CD8-positive, alpha-beta memory T cell (primary cell): ENCODE data around the gene ECHS1. TPM values are rescaled to one million over a fixed set of nuclear protein-coding genes. Genes with fewer than 3 reads are reported as not detected.

Source experiments
- CTCF ChIA-PET: fragments of 350-600 bp; sonication (Branson Sonifier 250); formaldehyde crosslinking; loops from one replicate; lab custom pipeline; 2021; ENCODE audit warnings: antibody characterized with exemption; lab: Charles Lee
- POLR2A ChIA-PET: fragments of 350-600 bp; sonication (Branson Sonifier 250); formaldehyde crosslinking; loops from one replicate; lab custom pipeline; 2021; ENCODE audit warnings: antibody characterized with exemption; lab: Charles Lee
- DNase-seq, 5 donors: peaks; one replicate each; pipeline versions ENCODE4 v3.0.0 to v3.0.0-alpha.2; 2020 to 2022; ENCODE audit warnings: mixed read lengths in 1 of 5
- H3K27ac ChIP-seq: one replicate; pipeline ENCODE4 v1.7.0; 2013; ENCODE audit warnings: low read depth, mild to moderate bottlenecking, low read length, moderate library complexity
- H3K27me3 ChIP-seq: 2 replicates; pipeline ENCODE4 v1.7.0; 2013; ENCODE audit warnings: low read length, mild to moderate bottlenecking; ENCODE audit not compliant: insufficient read depth, poor library complexity, severe bottlenecking
- H3K36me3 ChIP-seq: 2 replicates; pipeline ENCODE4 v1.7.0; 2013; ENCODE audit warnings: mild to moderate bottlenecking, low read length, moderate library complexity; ENCODE audit not compliant: insufficient read depth
- H3K4me1 ChIP-seq: 2 replicates; pipeline ENCODE4 v1.7.0; 2013; ENCODE audit warnings: mild to moderate bottlenecking, low read length, moderate library complexity; ENCODE audit not compliant: insufficient read depth
- H3K4me3 ChIP-seq: 2 replicates; pipeline ENCODE4 v1.7.0; 2013; ENCODE audit warnings: mild to moderate bottlenecking, low read length
- H3K9me3 ChIP-seq: 2 replicates; pipeline ENCODE4 v1.7.0; 2013; ENCODE audit warnings: mild to moderate bottlenecking, low read length
- H3K27ac Mint-ChIP-seq, 8 donors: one replicate each; pipeline ENCODE4 v1.8.0; 2020 to 2021; ENCODE audit warnings: mixed read lengths in 8 of 8, mild to moderate bottlenecking in 6 of 8, inconsistent platforms in 3 of 8, moderate library complexity in 3 of 8
- H3K27me3 Mint-ChIP-seq, 2 donors: one replicate each; pipeline ENCODE4 v1.8.0; 2020 to 2021; ENCODE audit warnings: mixed read lengths in 2 of 2, mild to moderate bottlenecking in 1 of 2, moderate library complexity in 1 of 2
- H3K36me3 Mint-ChIP-seq, 3 donors: one replicate each; pipeline ENCODE4 v1.8.0; 2020 to 2021; ENCODE audit warnings: mixed read lengths in 3 of 3, inconsistent platforms in 1 of 3, mild to moderate bottlenecking in 1 of 3
- H3K4me1 Mint-ChIP-seq, 3 donors: one replicate each; pipeline ENCODE4 v1.8.0; 2020 to 2021; ENCODE audit warnings: mixed read lengths in 3 of 3, inconsistent platforms in 1 of 3, mild to moderate bottlenecking in 1 of 3
- H3K4me3 Mint-ChIP-seq, 7 donors: one replicate each; pipeline ENCODE4 v1.8.0; 2020 to 2021; ENCODE audit warnings: mixed read lengths in 7 of 7, mild to moderate bottlenecking in 6 of 7, moderate library complexity in 4 of 7, inconsistent platforms in 2 of 7
- H3K9me3 Mint-ChIP-seq, 5 donors: one replicate each; pipeline ENCODE4 v1.8.0; 2020 to 2022; ENCODE audit warnings: mixed read lengths in 5 of 5, mild to moderate bottlenecking in 3 of 5, moderate library complexity in 2 of 5, inconsistent platforms in 1 of 5
- polyA plus RNA-seq: library from polyadenylated mRNA; unstranded; fragments of 300-500 nt; fragmentation: Illumina TruSeq; gene quantifications from one replicate; pipeline ENCODE4 v1.2.3, GENCODE V29; 2021
- total RNA-seq, 2 experiments: library from RNA; stranded (reverse); gene quantifications; one replicate each; pipeline ENCODE4 v1.2.3, GENCODE V29; 2021

Gene ECHS1
- total and polyA plus RNA-seq, 3 experiments from 2014 or later = 74.7 to 103 (median 76.3) TPM

DNA sequence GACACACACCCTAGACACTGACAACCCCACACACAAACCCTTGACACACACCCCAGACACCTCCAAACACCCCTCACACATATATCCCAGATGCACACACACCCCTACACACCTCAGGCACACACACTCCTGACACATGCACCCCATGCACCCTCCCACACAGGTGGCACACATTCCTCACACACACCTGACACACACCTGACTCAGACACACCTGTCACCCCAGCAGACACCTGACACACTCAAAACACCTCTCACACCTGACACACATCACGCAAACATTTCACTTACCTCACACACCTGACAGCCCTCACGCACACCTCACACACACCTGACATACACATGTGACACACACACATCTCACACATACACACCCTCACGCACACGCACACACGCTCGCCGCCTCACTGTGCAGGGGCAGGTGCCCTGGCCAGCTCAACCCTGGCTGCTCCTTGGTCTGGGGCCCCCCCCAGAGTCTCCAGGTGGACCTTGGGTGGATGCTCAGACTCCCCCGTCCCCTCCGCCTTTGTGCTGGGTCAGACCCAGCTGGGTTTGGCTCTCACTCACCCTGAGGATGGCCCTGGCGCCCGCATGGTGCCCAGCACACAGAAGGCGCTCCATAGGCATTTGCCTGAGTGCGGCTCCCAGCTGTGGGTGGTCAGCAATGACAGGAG, 33.3 kb downstream of the ECHS1 start:
- Histone ChIP-seq H3K4me1 (peaks cover 19% of the 10 kb centered on the region), H3K4me3 (no peak overlapping the region), H3K36me3 (no peaks in the 10 kb centered on the region), H3K27ac (no peak overlapping the region), H3K9me3 (no peaks in the 10 kb centered on the region), H3K27me3 (peaks cover 6% of the 10 kb centered on the region)
- Mint-ChIP-seq H3K27me3 (peaks cover 4 to 21% of the 10 kb centered on the region in 2 donors), H3K4me3 (no peak overlapping the region), H3K9me3 (no peaks in the 10 kb centered on the region), H3K4me1 (peaks cover under 1 to 2% (median 2%) of the 10 kb centered on the region in 3 donors), H3K27ac (no peak overlapping the region), H3K36me3 (peaks cover 0 to 1% (median 1%) of the 10 kb centered on the region in 3 donors)
- ChIA-PET CTCF (interaction anchor here (2.2 kb wide), 1 partner anchor 10 kb away, joined by 10 read pairs; no protein-coding TSS in a partner anchor), POLR2A (no interaction called here)
- no peak for DNase-seq

DNA sequence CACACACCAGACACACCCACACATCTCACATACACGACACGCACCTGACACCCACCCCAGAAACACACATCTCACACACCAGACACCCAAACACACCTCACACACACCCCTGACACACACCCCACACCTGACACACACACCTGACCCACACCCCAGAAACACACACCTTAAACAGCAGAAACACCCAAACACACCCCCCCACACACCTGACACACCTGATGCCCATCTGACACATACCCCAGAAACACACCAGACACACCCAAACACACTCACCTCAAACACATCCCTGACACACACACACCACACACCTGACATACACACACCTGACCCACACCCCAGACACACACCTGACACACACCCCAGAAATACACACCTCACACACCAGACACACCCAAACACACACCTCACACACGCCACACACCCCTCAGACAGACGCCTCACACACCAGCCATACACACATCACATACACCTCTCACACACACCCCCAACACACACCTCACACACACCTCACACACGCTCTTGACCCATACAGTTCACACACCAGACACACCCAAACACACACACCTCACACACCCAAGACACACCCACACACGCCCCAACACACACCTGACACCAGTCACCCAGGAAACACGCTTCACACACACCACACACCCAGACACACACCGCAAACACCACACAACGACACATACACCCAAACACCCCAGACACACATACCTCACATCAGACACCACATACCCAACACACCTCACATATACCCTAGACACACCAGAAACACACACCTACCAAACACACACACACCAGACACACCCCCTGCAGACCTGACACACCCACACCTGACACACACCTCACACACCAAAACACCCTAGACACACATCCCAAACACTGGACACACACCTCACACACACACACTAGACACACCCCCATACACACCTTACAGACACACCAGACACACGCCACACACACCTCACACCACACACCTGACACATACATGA, 34.8 kb downstream of the ECHS1 start:
- ChIA-PET CTCF (no interaction called here), POLR2A (no interaction called here)
- H3K4me3 Mint-ChIP-seq = no peak overlapping the region
- no peak overlapping the region for H3K27ac Mint-ChIP-seq
- no peak for DNase-seq
- peaks cover 0 to 1% (median 1%) of the 10 kb centered on the region in 3 donors for H3K36me3 Mint-ChIP-seq
- H3K27me3 Mint-ChIP-seq = peaks cover 4 to 12% of the 10 kb centered on the region in 2 donors
- H3K27me3 ChIP-seq = peaks cover 3% of the 10 kb centered on the region
- no peak overlapping the region for H3K27ac ChIP-seq
- no peaks in the 10 kb centered on the region for H3K36me3 ChIP-seq
- no peak overlapping the region for H3K4me3 ChIP-seq
- H3K9me3 Mint-ChIP-seq = no peaks in the 10 kb centered on the region
- peaks cover 19% of the 10 kb centered on the region for H3K4me1 ChIP-seq
- no peaks in the 10 kb centered on the region for H3K9me3 ChIP-seq
- peaks cover 3 to 4% (median 4%) of the 10 kb centered on the region in 3 donors for H3K4me1 Mint-ChIP-seq

GRCh38 chr10:133337370-133337725, 35.8 kb downstream of the ECHS1 start:
- ChIA-PET POLR2A (interaction anchor here (2.5 to 2.8 kb wide), 2 partner anchors 41 to 53 kb away, joined by 10 to 23 read pairs; partner anchors contain the start of gene PAOX), CTCF (interaction anchor here (1.9 kb wide), 1 partner anchor 13 kb away, joined by 5 read pairs; no protein-coding TSS in a partner anchor)
- peaks cover 0 to 1% (median 1%) of the 10 kb centered on the region in 3 donors for H3K36me3 Mint-ChIP-seq
- Histone ChIP-seq H3K36me3 (no peaks in the 10 kb centered on the region), H3K4me1 (peaks cover 19% of the 10 kb centered on the region), H3K9me3 (no peaks in the 10 kb centered on the region), H3K27me3 (no peaks in the 10 kb centered on the region), H3K4me3 (peak overlapping the region; percentile 61), H3K27ac (no peak overlapping the region)
- no peak overlapping the region for H3K4me3 Mint-ChIP-seq
- peaks cover 3 to 6% of the 10 kb centered on the region in 2 donors for H3K27me3 Mint-ChIP-seq
- H3K4me1 Mint-ChIP-seq = peaks cover 3 to 7% (median 4%) of the 10 kb centered on the region in 3 donors
- no peak overlapping the region for H3K27ac Mint-ChIP-seq
- no peak for DNase-seq
- no peaks in the 10 kb centered on the region for H3K9me3 Mint-ChIP-seq

GRCh38 chr10:133336577-133337369, 36.4 kb downstream of the ECHS1 start, which contains the start of gene CALY:
Gene CALY, minus strand, starts transcription at chr10:133336896. Its CDS starts 7,907 bp downstream, at chr10:133328989.
- H3K4me1 ChIP-seq = peaks cover 19% of the 10 kb centered on the region
- Mint-ChIP-seq H3K9me3 (no peaks in the 10 kb centered on the region), H3K27ac (peak within 1 kb of the TSS; percentile 71 to 95 (median 92)), H3K4me1 (peaks cover 3 to 7% (median 4%) of the 10 kb centered on the region in 3 donors), H3K4me3 (peak within 1 kb of the TSS; percentile 71 to 91 (median 82)), H3K36me3 (peaks cover 0 to 1% (median under 1%) of the 10 kb centered on the region in 3 donors), H3K27me3 (peaks cover 2 to 3% of the 10 kb centered on the region in 2 donors)
- ChIA-PET POLR2A (interaction anchor here (1.0 to 2.8 kb wide), 4 partner anchors 16 to 58 kb away, joined by 3 to 23 read pairs (median 6); partner anchors contain the start of gene PAOX), CTCF (interaction anchor here (0.6 to 1.9 kb wide), 3 partner anchors 13 to 19 kb away, joined by 3 to 5 read pairs (median 3); no protein-coding TSS in a partner anchor)
- no peaks in the 10 kb centered on the region for H3K36me3 ChIP-seq
- H3K27me3 ChIP-seq = no peaks in the 10 kb centered on the region
- H3K9me3 ChIP-seq = no peaks in the 10 kb centered on the region
- peak within 1 kb of the TSS; percentile 80 for H3K27ac ChIP-seq
- DNase-seq = peak; percentile 84 to 97 (median 91)
- peak within 1 kb of the TSS; percentile 61 for H3K4me3 ChIP-seq

GRCh38 chr10:133336118-133336576, 37.0 kb downstream of the ECHS1 start:
- H3K4me1 ChIP-seq = peaks cover 19% of the 10 kb centered on the region
- no peak overlapping the region for H3K4me3 ChIP-seq
- POLR2A ChIA-PET = interaction anchor here (0.6 to 2.8 kb wide), 5 partner anchors 17 to 58 kb away, joined by 3 to 23 read pairs (median 3); partner anchors contain the start of gene PAOX
- Mint-ChIP-seq H3K4me1 (peaks cover 3 to 7% (median 4%) of the 10 kb centered on the region in 3 donors), H3K9me3 (no peaks in the 10 kb centered on the region), H3K27me3 (peaks cover 0 to 1% of the 10 kb centered on the region in 2 donors), H3K4me3 (peak overlapping the region in 2 of 7 donors; percentile 32 to 84), H3K27ac (peak overlapping the region in 2 of 8 donors; percentile 14 to 95), H3K36me3 (peaks cover 0 to 1% (median 0%) of the 10 kb centered on the region in 3 donors)
- no peaks in the 10 kb centered on the region for H3K9me3 ChIP-seq
- H3K36me3 ChIP-seq = no peaks in the 10 kb centered on the region
- peak overlapping the region; percentile 80 for H3K27ac ChIP-seq
- H3K27me3 ChIP-seq = no peaks in the 10 kb centered on the region
- DNase-seq = peak in 1 of 5 donors; percentile 62
- CTCF ChIA-PET = interaction anchor here (0.9 to 1.9 kb wide), 3 partner anchors 12 to 28 kb away, joined by 3 to 5 read pairs (median 3); no protein-coding TSS in a partner anchor

DNA sequence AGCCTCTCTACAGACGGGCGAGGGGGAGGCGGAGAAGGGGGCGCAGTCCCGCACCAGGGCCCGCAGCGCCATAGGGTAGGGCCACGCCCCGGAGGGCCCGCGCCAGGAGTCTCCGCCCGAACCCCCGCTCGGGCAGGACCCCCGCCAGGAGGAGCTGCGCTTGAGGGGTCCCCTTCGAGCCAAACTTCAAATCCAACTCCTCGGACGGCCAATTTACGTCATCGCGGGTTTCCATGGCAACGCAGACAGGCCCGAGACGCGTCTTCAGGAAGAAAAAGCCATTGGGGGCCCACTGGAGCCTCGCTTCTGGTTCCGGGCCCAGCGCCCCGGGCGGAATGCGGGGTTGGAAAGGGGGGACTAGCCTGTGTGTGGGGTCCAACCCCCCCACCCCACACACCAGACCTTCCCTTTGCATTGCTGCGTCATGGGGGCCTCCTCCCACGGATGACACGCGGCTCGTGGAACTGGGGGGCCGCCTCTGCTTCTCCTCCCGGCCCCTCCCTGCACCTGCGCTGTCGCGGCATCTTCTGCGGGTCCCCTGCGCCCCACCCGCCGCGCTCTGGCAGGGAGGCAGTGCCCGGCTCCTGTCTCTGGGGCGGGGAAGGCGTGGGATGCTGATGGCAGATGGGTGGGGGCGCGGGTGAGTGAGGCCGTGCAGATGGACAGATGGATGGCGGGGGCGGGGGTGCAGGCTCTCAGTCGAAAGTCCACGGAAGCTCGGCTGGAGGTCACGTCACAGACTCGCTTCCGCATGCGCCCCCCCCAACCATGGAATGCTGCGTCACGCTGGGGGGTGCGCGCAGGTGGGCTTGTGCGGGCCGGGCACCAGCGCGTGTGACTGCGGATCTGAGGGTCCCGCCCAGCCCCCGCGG, 37.7 kb downstream of the ECHS1 start:
- no peaks in the 10 kb centered on the region for H3K9me3 ChIP-seq
- Mint-ChIP-seq H3K4me1 (peaks cover 3 to 7% (median 4%) of the 10 kb centered on the region in 3 donors), H3K27ac (peak overlapping the region; percentile 71 to 95 (median 94)), H3K9me3 (no peaks in the 10 kb centered on the region), H3K4me3 (peak overlapping the region; percentile 71 to 91 (median 82)), H3K27me3 (peaks cover 0 to 6% of the 10 kb centered on the region in 2 donors), H3K36me3 (peaks cover 0 to 1% (median 0%) of the 10 kb centered on the region in 3 donors)
- POLR2A ChIA-PET = interaction anchor here (0.6 to 2.8 kb wide), 5 partner anchors 18 to 886 kb away, joined by 3 to 23 read pairs (median 3); partner anchors contain the start of gene PAOX
- H3K27ac ChIP-seq = peak overlapping the region; percentile 80
- peak; percentile 81 to 96 (median 87) for DNase-seq
- H3K27me3 ChIP-seq = no peaks in the 10 kb centered on the region
- H3K36me3 ChIP-seq = no peaks in the 10 kb centered on the region
- CTCF ChIA-PET = interaction anchor here (1.1 to 1.9 kb wide), 4 partner anchors 11 to 55 kb away, joined by 3 to 6 read pairs (median 4); no protein-coding TSS in a partner anchor
- H3K4me3 ChIP-seq = peak overlapping the region; percentile 56
- H3K4me1 ChIP-seq = peaks cover 19% of the 10 kb centered on the region
